HG03457 (cell line): ENCODE data around the gene RAB3GAP2.
A peak's percentile ranks its signal among the peaks of the same experiment; 100 is the strongest.
"Not testable (repeated sequence)": the region's sequence is repeated elsewhere in the genome, so short reads cannot be mapped to it uniquely, and the experiment has no call there.

Experiments
- ATAC-seq: cut with Tn5 transposase; IDR thresholded peaks from one replicate; pipeline ENCODE4 v1.9.1; 2021; ENCODE audit warnings: moderate number of reproducible peaks; ENCODE audit not compliant: unreplicated experiment

The RAB3GAP2 gene

GRCh38 chr1:220272047-220272840, at the start of gene RAB3GAP2:
RAB3GAP2 (minus strand) TSS chr1:220272453; CDS start chr1:220272337, 116 bp downstream.
- ATAC-seq = peak; percentile 97

GRCh38 chr1:220321758-220322157, 49.5 kb upstream of the RAB3GAP2 start:
- ATAC-seq = no peak

GRCh38 chr1:220320709-220321108, 48.5 kb upstream of the RAB3GAP2 start:
- ATAC-seq = no peak

GRCh38 chr1:220318673-220319072, 46.4 kb upstream of the RAB3GAP2 start:
- ATAC-seq = no peak

- ATAC-seq = no peak
These were observed 44.9 kb upstream of the RAB3GAP2 start for GRCh38 chr1:220317161-220317560.

GRCh38 chr1:220316305-220316704, 44.1 kb upstream of the RAB3GAP2 start:
- ATAC-seq = no peak

- ATAC-seq = no peak
These were observed 43.0 kb upstream of the RAB3GAP2 start for GRCh38 chr1:220315070-220315839.

- ATAC-seq = no peak
These were observed 41.3 kb upstream of the RAB3GAP2 start for GRCh38 chr1:220313576-220313975.

- not testable (repeated sequence) for ATAC-seq
These were observed 37.9 kb upstream of the RAB3GAP2 start for GRCh38 chr1:220310147-220310546.

GRCh38 chr1:220307607-220308006, 35.4 kb upstream of the RAB3GAP2 start:
- no peak for ATAC-seq

GRCh38 chr1:220306339-220306738, 34.1 kb upstream of the RAB3GAP2 start:
- ATAC-seq = no peak

- no peak for ATAC-seq
These were observed 31.6 kb upstream of the RAB3GAP2 start for GRCh38 chr1:220303871-220304270.

GRCh38 chr1:220301630-220302029, 29.4 kb upstream of the RAB3GAP2 start:
- ATAC-seq = no peak

- no peak for ATAC-seq
These were observed 28.3 kb upstream of the RAB3GAP2 start for GRCh38 chr1:220300442-220301121.

GRCh38 chr1:220299337-220299736, 27.1 kb upstream of the RAB3GAP2 start:
- ATAC-seq = no peak

- no peak for ATAC-seq
These were observed 26.4 kb upstream of the RAB3GAP2 start for GRCh38 chr1:220298470-220299205.

- no peak for ATAC-seq
These were observed 24.7 kb upstream of the RAB3GAP2 start for GRCh38 chr1:220296981-220297380.

GRCh38 chr1:220294846-220295301, 22.6 kb upstream of the RAB3GAP2 start:
- no peak for ATAC-seq

- no peak for ATAC-seq
These were observed 19.3 kb upstream of the RAB3GAP2 start for GRCh38 chr1:220291580-220291979.

- ATAC-seq = no peak
These were observed 18.0 kb upstream of the RAB3GAP2 start for GRCh38 chr1:220290140-220290761.
